ENCODE data around the gene ANKRD13A. TPM values are rescaled to one million over a fixed set of nuclear protein-coding genes. Genes with fewer than 3 reads are reported as not detected.

ANKRD13A gene
- total and polyA plus RNA-seq, 2 of the 8 experiments (the other 6 are each of a cell fraction or from before 2014, with no cell fraction given), result 16.8 to 21.4 TPM

DNA sequence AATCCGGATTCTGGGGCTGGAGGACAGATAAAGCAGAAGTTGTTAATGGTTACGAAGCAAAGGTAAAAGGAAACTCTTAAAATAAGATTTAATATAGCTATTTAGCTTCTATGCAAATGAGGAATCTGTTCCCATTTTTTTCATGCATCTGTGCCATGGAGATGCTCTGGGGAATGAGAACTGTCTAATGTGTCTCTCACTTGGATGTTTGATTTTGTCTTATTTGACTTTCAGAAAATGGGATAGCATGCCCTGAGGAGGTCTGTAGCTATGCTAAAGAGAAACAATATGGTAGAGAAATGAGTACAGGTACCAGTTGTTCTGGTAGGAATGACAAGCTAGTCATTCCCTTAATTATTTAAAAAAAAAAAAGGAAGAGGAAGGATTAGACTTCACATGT lies 24.8 kb downstream of the ANKRD13A start (continued):
- TF ChIP-seq, protein P1, sequence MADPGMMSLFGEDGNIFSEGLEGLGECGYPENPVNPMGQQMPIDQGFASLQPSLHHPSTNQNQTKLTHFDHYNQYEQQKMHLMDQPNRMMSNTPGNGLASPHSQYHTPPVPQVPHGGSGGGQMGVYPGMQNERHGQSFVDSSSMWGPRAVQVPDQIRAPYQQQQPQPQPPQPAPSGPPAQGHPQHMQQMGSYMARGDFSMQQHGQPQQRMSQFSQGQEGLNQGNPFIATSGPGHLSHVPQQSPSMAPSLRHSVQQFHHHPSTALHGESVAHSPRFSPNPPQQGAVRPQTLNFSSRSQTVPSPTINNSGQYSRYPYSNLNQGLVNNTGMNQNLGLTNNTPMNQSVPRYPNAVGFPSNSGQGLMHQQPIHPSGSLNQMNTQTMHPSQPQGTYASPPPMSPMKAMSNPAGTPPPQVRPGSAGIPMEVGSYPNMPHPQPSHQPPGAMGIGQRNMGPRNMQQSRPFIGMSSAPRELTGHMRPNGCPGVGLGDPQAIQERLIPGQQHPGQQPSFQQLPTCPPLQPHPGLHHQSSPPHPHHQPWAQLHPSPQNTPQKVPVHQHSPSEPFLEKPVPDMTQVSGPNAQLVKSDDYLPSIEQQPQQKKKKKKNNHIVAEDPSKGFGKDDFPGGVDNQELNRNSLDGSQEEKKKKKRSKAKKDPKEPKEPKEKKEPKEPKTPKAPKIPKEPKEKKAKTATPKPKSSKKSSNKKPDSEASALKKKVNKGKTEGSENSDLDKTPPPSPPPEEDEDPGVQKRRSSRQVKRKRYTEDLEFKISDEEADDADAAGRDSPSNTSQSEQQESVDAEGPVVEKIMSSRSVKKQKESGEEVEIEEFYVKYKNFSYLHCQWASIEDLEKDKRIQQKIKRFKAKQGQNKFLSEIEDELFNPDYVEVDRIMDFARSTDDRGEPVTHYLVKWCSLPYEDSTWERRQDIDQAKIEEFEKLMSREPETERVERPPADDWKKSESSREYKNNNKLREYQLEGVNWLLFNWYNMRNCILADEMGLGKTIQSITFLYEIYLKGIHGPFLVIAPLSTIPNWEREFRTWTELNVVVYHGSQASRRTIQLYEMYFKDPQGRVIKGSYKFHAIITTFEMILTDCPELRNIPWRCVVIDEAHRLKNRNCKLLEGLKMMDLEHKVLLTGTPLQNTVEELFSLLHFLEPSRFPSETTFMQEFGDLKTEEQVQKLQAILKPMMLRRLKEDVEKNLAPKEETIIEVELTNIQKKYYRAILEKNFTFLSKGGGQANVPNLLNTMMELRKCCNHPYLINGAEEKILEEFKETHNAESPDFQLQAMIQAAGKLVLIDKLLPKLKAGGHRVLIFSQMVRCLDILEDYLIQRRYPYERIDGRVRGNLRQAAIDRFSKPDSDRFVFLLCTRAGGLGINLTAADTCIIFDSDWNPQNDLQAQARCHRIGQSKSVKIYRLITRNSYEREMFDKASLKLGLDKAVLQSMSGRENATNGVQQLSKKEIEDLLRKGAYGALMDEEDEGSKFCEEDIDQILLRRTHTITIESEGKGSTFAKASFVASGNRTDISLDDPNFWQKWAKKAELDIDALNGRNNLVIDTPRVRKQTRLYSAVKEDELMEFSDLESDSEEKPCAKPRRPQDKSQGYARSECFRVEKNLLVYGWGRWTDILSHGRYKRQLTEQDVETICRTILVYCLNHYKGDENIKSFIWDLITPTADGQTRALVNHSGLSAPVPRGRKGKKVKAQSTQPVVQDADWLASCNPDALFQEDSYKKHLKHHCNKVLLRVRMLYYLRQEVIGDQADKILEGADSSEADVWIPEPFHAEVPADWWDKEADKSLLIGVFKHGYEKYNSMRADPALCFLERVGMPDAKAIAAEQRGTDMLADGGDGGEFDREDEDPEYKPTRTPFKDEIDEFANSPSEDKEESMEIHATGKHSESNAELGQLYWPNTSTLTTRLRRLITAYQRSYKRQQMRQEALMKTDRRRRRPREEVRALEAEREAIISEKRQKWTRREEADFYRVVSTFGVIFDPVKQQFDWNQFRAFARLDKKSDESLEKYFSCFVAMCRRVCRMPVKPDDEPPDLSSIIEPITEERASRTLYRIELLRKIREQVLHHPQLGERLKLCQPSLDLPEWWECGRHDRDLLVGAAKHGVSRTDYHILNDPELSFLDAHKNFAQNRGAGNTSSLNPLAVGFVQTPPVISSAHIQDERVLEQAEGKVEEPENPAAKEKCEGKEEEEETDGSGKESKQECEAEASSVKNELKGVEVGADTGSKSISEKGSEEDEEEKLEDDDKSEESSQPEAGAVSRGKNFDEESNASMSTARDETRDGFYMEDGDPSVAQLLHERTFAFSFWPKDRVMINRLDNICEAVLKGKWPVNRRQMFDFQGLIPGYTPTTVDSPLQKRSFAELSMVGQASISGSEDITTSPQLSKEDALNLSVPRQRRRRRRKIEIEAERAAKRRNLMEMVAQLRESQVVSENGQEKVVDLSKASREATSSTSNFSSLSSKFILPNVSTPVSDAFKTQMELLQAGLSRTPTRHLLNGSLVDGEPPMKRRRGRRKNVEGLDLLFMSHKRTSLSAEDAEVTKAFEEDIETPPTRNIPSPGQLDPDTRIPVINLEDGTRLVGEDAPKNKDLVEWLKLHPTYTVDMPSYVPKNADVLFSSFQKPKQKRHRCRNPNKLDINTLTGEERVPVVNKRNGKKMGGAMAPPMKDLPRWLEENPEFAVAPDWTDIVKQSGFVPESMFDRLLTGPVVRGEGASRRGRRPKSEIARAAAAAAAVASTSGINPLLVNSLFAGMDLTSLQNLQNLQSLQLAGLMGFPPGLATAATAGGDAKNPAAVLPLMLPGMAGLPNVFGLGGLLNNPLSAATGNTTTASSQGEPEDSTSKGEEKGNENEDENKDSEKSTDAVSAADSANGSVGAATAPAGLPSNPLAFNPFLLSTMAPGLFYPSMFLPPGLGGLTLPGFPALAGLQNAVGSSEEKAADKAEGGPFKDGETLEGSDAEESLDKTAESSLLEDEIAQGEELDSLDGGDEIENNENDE (IDR thresholded peaks at IDR 0.05; ENCODE audit: insufficient replicate concordance, low read length), result no peak
- no peak for TF ChIP-seq E2F6 (IDR thresholded peaks at IDR 0.05)
- TF ChIP-seq EGR1 (IDR thresholded peaks at IDR 0.05; ENCODE audit: borderline replicate concordance, low read depth, low read length), result no peak
- TF ChIP-seq KDM1A (IDR thresholded peaks at IDR 0.05; ENCODE audit: borderline replicate concordance, low read length), result no peak
- TF ChIP-seq POU5F1 (IDR thresholded peaks at IDR 0.05; ENCODE audit: low read depth, low read length), result no peak

All from H1 (cell line).